ENCODE results near the gene FLOT1.

Gene FLOT1

GRCh38 chr6:30747300-30747687, 4.8 kb upstream of the FLOT1 start:
- TF ChIP-seq CTCF (IDR thresholded peaks at IDR 0.05; ENCODE audit: low read length) (no peak), EZH2 (IDR thresholded peaks at IDR 0.05; ENCODE audit: borderline replicate concordance, low read length) (no peak)
- no peaks in the 10 kb centered on the region for H3K9me2 ChIP-seq (ENCODE audit: low read depth, low read length)
- no peaks in the 10 kb centered on the region for H3K9me3 ChIP-seq (ENCODE audit: low read length)
- no peak overlapping the region for H3K9ac ChIP-seq (ENCODE audit: low read length)
- no peaks in the 10 kb centered on the region for H4K20me1 ChIP-seq (ENCODE audit: insufficient read depth, low read length)
- no peak overlapping the region for H3K4me3 ChIP-seq (ENCODE audit: low read depth, low read length, poor library complexity, severe bottlenecking)
- H3K79me2 ChIP-seq (ENCODE audit: insufficient read depth, low read length): no peaks in the 10 kb centered on the region
- H3K36me3 ChIP-seq (ENCODE audit: insufficient read depth, low read length): no peaks in the 10 kb centered on the region
- peaks cover 17% of the 10 kb centered on the region for H3K4me1 ChIP-seq (ENCODE audit: insufficient read depth, low read length, severe bottlenecking)
- no peaks in the 10 kb centered on the region; the same call in 1 of the 2 replicates for H3K27me3 ChIP-seq (ENCODE audit: insufficient read depth, low read length)
- no peak overlapping the region for H2AFZ ChIP-seq (ENCODE audit: low read length)
- H3K27ac ChIP-seq (ENCODE audit: low read depth, low read length, poor library complexity, severe bottlenecking): no peak overlapping the region
- no peaks in the 10 kb centered on the region for H3F3A ChIP-seq (ENCODE audit: insufficient read depth, low read length)
- no peak overlapping the region for H3K4me2 ChIP-seq (ENCODE audit: low read length)

- Histone ChIP-seq H2AFZ (ENCODE audit: low read length) (no peak within 1 kb of the TSS), H3K9ac (ENCODE audit: low read length) (peak within 1 kb of the TSS; percentile 84), H3K9me3 (ENCODE audit: low read length) (no peaks in the 10 kb centered on the region), H3K9me2 (ENCODE audit: low read depth, low read length) (no peaks in the 10 kb centered on the region), H3K27ac (ENCODE audit: low read depth, low read length, poor library complexity, severe bottlenecking) (no peak within 1 kb of the TSS), H3F3A (ENCODE audit: insufficient read depth, low read length) (no peaks in the 10 kb centered on the region), H3K79me2 (ENCODE audit: insufficient read depth, low read length) (no peaks in the 10 kb centered on the region), H4K20me1 (ENCODE audit: insufficient read depth, low read length) (no peaks in the 10 kb centered on the region), H3K4me2 (ENCODE audit: low read length) (peak within 1 kb of the TSS; percentile 73), H3K36me3 (ENCODE audit: insufficient read depth, low read length) (peaks cover 12% of the 10 kb centered on the region), H3K4me1 (ENCODE audit: insufficient read depth, low read length, severe bottlenecking) (peaks cover 24% of the 10 kb centered on the region), H3K4me3 (ENCODE audit: low read depth, low read length, poor library complexity, severe bottlenecking) (peak within 1 kb of the TSS; percentile 86), H3K27me3 (ENCODE audit: insufficient read depth, low read length) (no peaks in the 10 kb centered on the region; the same call in 1 of the 2 replicates)
- TF ChIP-seq CTCF (IDR thresholded peaks at IDR 0.05; ENCODE audit: low read length): peak; percentile 68
- TF ChIP-seq EZH2 (IDR thresholded peaks at IDR 0.05; ENCODE audit: borderline replicate concordance, low read length): no peak
Measured at GRCh38 chr6:30744054-30744805, 1.7 kb upstream of the FLOT1 start, which contains the start of gene IER3. Gene IER3 (minus strand): TSS chr6:30744547. CDS start chr6:30744518, 29 bp downstream.

GRCh38 chr6:30743099-30744053, 889 bp upstream of the FLOT1 start:
- no peaks in the 10 kb centered on the region for H3K79me2 ChIP-seq (ENCODE audit: insufficient read depth, low read length)
- H3K4me3 ChIP-seq (ENCODE audit: low read depth, low read length, poor library complexity, severe bottlenecking): peak overlapping the region; percentile 86
- H3K4me1 ChIP-seq (ENCODE audit: insufficient read depth, low read length, severe bottlenecking): peaks cover 24% of the 10 kb centered on the region
- TF ChIP-seq CTCF (IDR thresholded peaks at IDR 0.05; ENCODE audit: low read length) (no peak), EZH2 (IDR thresholded peaks at IDR 0.05; ENCODE audit: borderline replicate concordance, low read length) (no peak)
- peaks cover 20% of the 10 kb centered on the region for H3K36me3 ChIP-seq (ENCODE audit: insufficient read depth, low read length)
- H3K9ac ChIP-seq (ENCODE audit: low read length): peak overlapping the region; percentile 84
- H3K9me3 ChIP-seq (ENCODE audit: low read length): no peaks in the 10 kb centered on the region
- no peaks in the 10 kb centered on the region for H3K9me2 ChIP-seq (ENCODE audit: low read depth, low read length)
- H2AFZ ChIP-seq (ENCODE audit: low read length): no peak overlapping the region
- H4K20me1 ChIP-seq (ENCODE audit: insufficient read depth, low read length): no peaks in the 10 kb centered on the region
- no peaks in the 10 kb centered on the region for H3F3A ChIP-seq (ENCODE audit: insufficient read depth, low read length)
- H3K27ac ChIP-seq (ENCODE audit: low read depth, low read length, poor library complexity, severe bottlenecking): no peak overlapping the region
- no peaks in the 10 kb centered on the region; the same call in 1 of the 2 replicates for H3K27me3 ChIP-seq (ENCODE audit: insufficient read depth, low read length)
- peak overlapping the region; percentile 73 for H3K4me2 ChIP-seq (ENCODE audit: low read length)

All from OCI-LY1 (cell line).